Measurements from ENCODE around the gene SAMD11. TPM values are rescaled to one million over a fixed set of nuclear protein-coding genes. Genes with fewer than 3 reads are reported as not detected.

The SAMD11 gene
- total RNA-seq, 1 experiment from 2014 or later = 2.3 TPM

- Mint-ChIP-seq H3K36me3 (peaks cover 3% of the 10 kb centered on the region; the same call in 1 of the 2 replicates), H3K9me3 (peaks cover 3% of the 10 kb centered on the region), H3K4me1 (peaks cover 2% of the 10 kb centered on the region), H3K4me3 (no peak overlapping the region), H3K27me3 (ENCODE audit: low read depth) (peaks cover 35% of the 10 kb centered on the region), H3K27ac (no peak overlapping the region)
- ATAC-seq (no peak), DNase-seq (ENCODE audit: low spot score) (no peak)
- CTCF ChIA-PET = interaction anchor here (1.0 to 6.3 kb wide), 7 partner anchors 14 to 83 kb away, joined by 3 to 47 read pairs (median 4); partner anchors contain the start of genes HES4 and PLEKHN1
- POLR2A ChIA-PET = no interaction called here
- TF ChIP-seq JAZF1 (CRISPR knock-in tag; IDR thresholded peaks at IDR 0.05) (no peak), OVOL2 (CRISPR knock-in tag; IDR thresholded peaks at IDR 0.05; ENCODE audit: borderline replicate concordance) (no peak), ZNF263 (CRISPR knock-in tag; IDR thresholded peaks at IDR 0.05; ENCODE audit: low read depth) (no peak), IRF2 (CRISPR knock-in tag; IDR thresholded peaks at IDR 0.05; ENCODE audit: borderline replicate concordance, low read depth) (no peak), NR3C1 (CRISPR knock-in tag; conservative IDR thresholded peaks at IDR 0.05; ENCODE audit: low read depth) (no peak), EMX1 (CRISPR knock-in tag; IDR thresholded peaks at IDR 0.05) (no peak), ZNF396 (CRISPR knock-in tag; IDR thresholded peaks at IDR 0.05; ENCODE audit: borderline replicate concordance) (no peak), PREB (CRISPR knock-in tag; IDR thresholded peaks at IDR 0.05; ENCODE audit: borderline replicate concordance) (no peak), FOXK1 (CRISPR knock-in tag; IDR thresholded peaks at IDR 0.05) (no peak), ZNF416 (CRISPR knock-in tag; IDR thresholded peaks at IDR 0.05) (no peak), NFATC4 (CRISPR knock-in tag; IDR thresholded peaks at IDR 0.05) (no peak), USF2 (CRISPR knock-in tag; IDR thresholded peaks at IDR 0.05) (no peak), IRF1 (CRISPR knock-in tag; IDR thresholded peaks at IDR 0.05) (no peak), ATF3 (CRISPR knock-in tag; conservative IDR thresholded peaks at IDR 0.05) (no peak)
- TF ChIP-seq, protein P1, sequence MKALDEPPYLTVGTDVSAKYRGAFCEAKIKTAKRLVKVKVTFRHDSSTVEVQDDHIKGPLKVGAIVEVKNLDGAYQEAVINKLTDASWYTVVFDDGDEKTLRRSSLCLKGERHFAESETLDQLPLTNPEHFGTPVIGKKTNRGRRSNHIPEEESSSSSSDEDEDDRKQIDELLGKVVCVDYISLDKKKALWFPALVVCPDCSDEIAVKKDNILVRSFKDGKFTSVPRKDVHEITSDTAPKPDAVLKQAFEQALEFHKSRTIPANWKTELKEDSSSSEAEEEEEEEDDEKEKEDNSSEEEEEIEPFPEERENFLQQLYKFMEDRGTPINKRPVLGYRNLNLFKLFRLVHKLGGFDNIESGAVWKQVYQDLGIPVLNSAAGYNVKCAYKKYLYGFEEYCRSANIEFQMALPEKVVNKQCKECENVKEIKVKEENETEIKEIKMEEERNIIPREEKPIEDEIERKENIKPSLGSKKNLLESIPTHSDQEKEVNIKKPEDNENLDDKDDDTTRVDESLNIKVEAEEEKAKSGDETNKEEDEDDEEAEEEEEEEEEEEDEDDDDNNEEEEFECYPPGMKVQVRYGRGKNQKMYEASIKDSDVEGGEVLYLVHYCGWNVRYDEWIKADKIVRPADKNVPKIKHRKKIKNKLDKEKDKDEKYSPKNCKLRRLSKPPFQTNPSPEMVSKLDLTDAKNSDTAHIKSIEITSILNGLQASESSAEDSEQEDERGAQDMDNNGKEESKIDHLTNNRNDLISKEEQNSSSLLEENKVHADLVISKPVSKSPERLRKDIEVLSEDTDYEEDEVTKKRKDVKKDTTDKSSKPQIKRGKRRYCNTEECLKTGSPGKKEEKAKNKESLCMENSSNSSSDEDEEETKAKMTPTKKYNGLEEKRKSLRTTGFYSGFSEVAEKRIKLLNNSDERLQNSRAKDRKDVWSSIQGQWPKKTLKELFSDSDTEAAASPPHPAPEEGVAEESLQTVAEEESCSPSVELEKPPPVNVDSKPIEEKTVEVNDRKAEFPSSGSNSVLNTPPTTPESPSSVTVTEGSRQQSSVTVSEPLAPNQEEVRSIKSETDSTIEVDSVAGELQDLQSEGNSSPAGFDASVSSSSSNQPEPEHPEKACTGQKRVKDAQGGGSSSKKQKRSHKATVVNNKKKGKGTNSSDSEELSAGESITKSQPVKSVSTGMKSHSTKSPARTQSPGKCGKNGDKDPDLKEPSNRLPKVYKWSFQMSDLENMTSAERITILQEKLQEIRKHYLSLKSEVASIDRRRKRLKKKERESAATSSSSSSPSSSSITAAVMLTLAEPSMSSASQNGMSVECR (CRISPR knock-in tag; IDR thresholded peaks at IDR 0.05; ENCODE audit: borderline replicate concordance) = no peak
- TF ChIP-seq, protein P2, sequence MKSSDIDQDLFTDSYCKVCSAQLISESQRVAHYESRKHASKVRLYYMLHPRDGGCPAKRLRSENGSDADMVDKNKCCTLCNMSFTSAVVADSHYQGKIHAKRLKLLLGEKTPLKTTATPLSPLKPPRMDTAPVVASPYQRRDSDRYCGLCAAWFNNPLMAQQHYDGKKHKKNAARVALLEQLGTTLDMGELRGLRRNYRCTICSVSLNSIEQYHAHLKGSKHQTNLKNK (CRISPR knock-in tag; IDR thresholded peaks at IDR 0.05) = no peak
Measured at GRCh38 chr1:980602-981395, 57.1 kb downstream of the SAMD11 start.

DNA sequence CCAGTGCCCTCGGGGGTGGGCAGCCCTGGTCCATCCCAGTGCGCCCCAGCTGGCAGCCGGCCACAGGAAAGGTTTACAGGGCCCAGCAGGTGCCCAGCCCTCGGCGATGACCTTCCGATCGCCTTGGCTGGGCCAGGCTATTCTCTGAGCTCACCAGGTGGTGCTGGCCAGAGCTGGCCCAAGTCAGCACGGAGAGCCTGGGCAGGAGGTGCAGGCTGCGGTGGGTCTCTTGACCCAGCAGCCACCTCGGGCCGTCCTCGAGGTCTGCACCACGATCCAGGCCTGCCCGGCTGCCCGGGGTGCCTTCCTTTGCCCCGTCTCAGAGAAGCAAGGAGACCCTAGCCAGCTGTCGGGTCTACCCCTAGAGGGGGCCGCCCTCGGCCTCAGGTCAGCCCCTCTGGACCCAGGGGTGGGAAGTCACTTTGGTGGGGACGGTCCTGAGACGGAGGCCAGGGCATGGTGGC, 57.8 kb downstream of the SAMD11 start:
- Mint-ChIP-seq H3K27me3 (ENCODE audit: low read depth) (peaks cover 42% of the 10 kb centered on the region), H3K36me3 (peaks cover 3% of the 10 kb centered on the region; the same call in 1 of the 2 replicates), H3K27ac (no peak overlapping the region), H3K9me3 (peaks cover 3% of the 10 kb centered on the region), H3K4me1 (no peaks in the 10 kb centered on the region), H3K4me3 (no peak overlapping the region)
- DNase-seq (ENCODE audit: low spot score) (no peak), ATAC-seq (no peak)
- TF ChIP-seq STAT6 (CRISPR knock-in tag; conservative IDR thresholded peaks at IDR 0.05; ENCODE audit: low read depth) = no peak
- TF ChIP-seq PREB (CRISPR knock-in tag; IDR thresholded peaks at IDR 0.05; ENCODE audit: borderline replicate concordance) = no peak
- TF ChIP-seq ZBTB21 (CRISPR knock-in tag; IDR thresholded peaks at IDR 0.05; ENCODE audit: borderline replicate concordance) = no peak
- TF ChIP-seq PRRX2 (CRISPR knock-in tag; IDR thresholded peaks at IDR 0.05) = no peak
- TF ChIP-seq ZNF423 (CRISPR knock-in tag; IDR thresholded peaks at IDR 0.05) = no peak
- no peak for TF ChIP-seq MXD4 (CRISPR knock-in tag; IDR thresholded peaks at IDR 0.05; ENCODE audit: borderline replicate concordance)
- TF ChIP-seq ZNF396 (CRISPR knock-in tag; IDR thresholded peaks at IDR 0.05; ENCODE audit: borderline replicate concordance) = no peak
- POLR2A ChIA-PET = no interaction called here
- CTCF ChIA-PET = interaction anchor here (1.0 to 6.3 kb wide), 7 partner anchors 15 to 83 kb away, joined by 3 to 47 read pairs (median 7); partner anchors contain the start of genes HES4, ISG15 and PLEKHN1
